K562 (cell line): ENCODE data around the gene PNMT. TPM values are rescaled to one million over a fixed set of nuclear protein-coding genes. Genes with fewer than 3 reads are reported as not detected.
A peak's percentile ranks its signal among the peaks of the same experiment; 100 is the strongest.

Source experiments
- ARNT ChIP-seq, 2 experiments: fragments of 450-650 bp; IDR thresholded peaks; 2 replicates each; pipeline ENCODE4 v1.6.1; 2016; ENCODE audit warnings: mild to moderate bottlenecking in 1 of 2
- ETS1 ChIP-seq: conservative IDR thresholded peaks from 2 replicates; pipeline ENCODE4 v1.6.1; 2011; ENCODE audit warnings: low read depth, mild to moderate bottlenecking, low read length; ENCODE audit not compliant: control insufficient read depth
- GATA2 ChIP-seq: sonication (generic); formaldehyde crosslinking; IDR thresholded peaks from 2 replicates; pipeline ENCODE4 v1.4.0; 2020; ENCODE audit warnings: mild to moderate bottlenecking, missing genetic modification reagents
- JUND ChIP-seq, 2 experiments: IDR thresholded peaks; 2 replicates in 1 of 2; 3 replicates in 1 of 2; pipeline ENCODE4 v1.6.1; 2011; ENCODE audit warnings: borderline replicate concordance in 2 of 2, low read depth in 2 of 2, low read length in 2 of 2, improper control_type of control experiment in 1 of 2, missing biosample characterization in 1 of 2, missing genetic modification characterization in 1 of 2, missing genetic modification reagents in 1 of 2
- NCOA2 ChIP-seq, 2 experiments: fragments of 450-650 bp; IDR thresholded peaks; 2 replicates each; pipeline ENCODE4 v1.6.1; 2018; ENCODE audit warnings: mild to moderate bottlenecking in 2 of 2, moderate library complexity in 1 of 2; ENCODE audit not compliant: partially characterized antibody in 2 of 2
- POLR2B ChIP-seq: fragments of 450-650 bp; IDR thresholded peaks from 2 replicates; pipeline ENCODE4 v1.6.1; 2018; ENCODE audit warnings: low read depth; ENCODE audit not compliant: partially characterized antibody
- POLR2H ChIP-seq: IDR thresholded peaks from 2 replicates; pipeline ENCODE4 v1.6.1; 2016; ENCODE audit warnings: missing genetic modification characterization, low read depth, mild to moderate bottlenecking, control low read depth, missing compliant biosample characterization, moderate library complexity
- SFPQ ChIP-seq: fragments of 200-400 bp; formaldehyde crosslinking; IDR thresholded peaks from 2 replicates; pipeline ENCODE4 v1.6.1; 2017; ENCODE audit warnings: mild to moderate bottlenecking, low read depth, low read length, moderate library complexity
- SMC3 ChIP-seq: conservative IDR thresholded peaks from 2 replicates; pipeline ENCODE4 v1.6.1; 2011; ENCODE audit warnings: low read depth, low read length, improper control_type of control experiment; ENCODE audit not compliant: insufficient read depth
- STAT6 ChIP-seq: sonication (generic); formaldehyde crosslinking; IDR thresholded peaks from 2 replicates; pipeline ENCODE4 v1.8.1; 2023; ENCODE audit warnings: mild to moderate bottlenecking, missing genetic modification reagents
- ZBTB11 ChIP-seq, 3 experiments: fragments of 200-800 bp in 1 of 3; fragments of 250-450 bp in 1 of 3; fragments of 450-650 bp in 1 of 3; sonication (Bioruptor Pico) in 1 of 3; sonication (Bioruptor generic) in 1 of 3; formaldehyde crosslinking in 1 of 3; IDR thresholded peaks; 2 replicates each; pipeline versions ENCODE4 v1.6.1 to v1.8.0; 2016 to 2022; ENCODE audit warnings: mild to moderate bottlenecking in 2 of 3, missing genetic modification characterization in 2 of 3, missing compliant biosample characterization in 1 of 3, moderate library complexity in 1 of 3
- ZBTB2 ChIP-seq: fragments of 450-650 bp; IDR thresholded peaks from 2 replicates; pipeline ENCODE4 v1.6.1; 2016; ENCODE audit warnings: antibody characterized with exemption
- ZBTB8A ChIP-seq: fragments of 450-650 bp; IDR thresholded peaks from 2 replicates; pipeline ENCODE4 v1.6.1; 2018; ENCODE audit warnings: mild to moderate bottlenecking, moderate library complexity; ENCODE audit not compliant: partially characterized antibody
- ZNF23 ChIP-seq: fragments of 250-450 bp; sonication (Bioruptor Pico); IDR thresholded peaks from 2 replicates; pipeline ENCODE4 v1.4.0; 2020; ENCODE audit warnings: mild to moderate bottlenecking
- ZNF79 ChIP-seq: fragments of 250-450 bp; sonication (Bioruptor Pico); IDR thresholded peaks from 2 replicates; pipeline ENCODE4 v1.4.0; 2020; ENCODE audit warnings: low read depth, mild to moderate bottlenecking, moderate library complexity
- polyA plus RNA-seq, 8 experiments: library from polyadenylated mRNA; depleted of rRNA in 4 of 8; stranded (reverse) in 5 of 8; unstranded in 3 of 8; fragments of >200 nt; fragmentation: Nextera tagmentation in 2 of 8; fragmentation: Illumina TruSeq in 1 of 8; extraction: Ambion mirVana in 2 of 8; extraction: Trizol in 1 of 8; gene quantifications; 2 replicates each; pipeline versions ENCODE4 v1.2.1 to v1.2.3, GENCODE V29; 2011 to 2014; ENCODE audit warnings: inconsistent platforms in 1 of 8, missing spikeins in 1 of 8
- total RNA-seq, 7 experiments: library from RNA; depleted of rRNA in 6 of 7; stranded (reverse); fragments of >200 nt in 6 of 7; fragmentation: Illumina TruSeq in 2 of 7; extraction: Trizol in 2 of 7; gene quantifications; 2 replicates each; pipeline versions ENCODE4 v1.2.1 to v1.2.3, GENCODE V29; 2011 to 2021; ENCODE audit warnings: low replicate concordance in 1 of 7

The PNMT gene
- total and polyA plus RNA-seq, 9 of the 15 experiments (the other 6 are each of a cell fraction or from before 2014, with no cell fraction given) = 0.55 to 18.1 (median 5.8) TPM

GRCh38 chr17:39650121-39650579, 18.1 kb upstream of the PNMT start (continued):
- TF ChIP-seq ZBTB11 (CRISPR knock-in tag; IDR thresholded peaks at IDR 0.05) (peak in 1 of 3 experiments; percentile 87; a peak in 2 of 6 replicates), GATA2 (CRISPR knock-in tag) (no peak), ZNF79 (CRISPR knock-in tag) (no peak), ARNT (IDR thresholded peaks at IDR 0.05) (peak in 1 of 2 experiments; percentile 77; a peak in 2 of 4 replicates), SMC3 (no peak), ETS1 (no peak), JUND (IDR thresholded peaks at IDR 0.05; ENCODE audit: borderline replicate concordance, low read depth, low read length) (peak; percentile 92), JUND (tag; IDR thresholded peaks at IDR 0.05; ENCODE audit: borderline replicate concordance, low read depth, low read length) (peak; percentile 97), POLR2B (peak; percentile 39), ZBTB8A (no peak), STAT6 (CRISPR knock-in tag) (no peak), ZNF23 (CRISPR knock-in tag) (no peak), ZBTB2 (peak; percentile 81), POLR2H (tag) (no peak), NCOA2 (IDR thresholded peaks at IDR 0.05; ENCODE audit: partially characterized antibody in 2 of 2) (no peak), SFPQ (no peak)
